HG03442 (cell line): ENCODE measurements around the gene MACROD2.

Source experiments
- ATAC-seq: cut with Tn5 transposase; IDR thresholded peaks from one replicate; pipeline ENCODE4 v1.9.1; 2021; ENCODE audit warnings: mild to moderate bottlenecking, moderate library complexity; ENCODE audit not compliant: unreplicated experiment

MACROD2 gene

GRCh38 chr20:16082051-16082550 is 2086.8 kb downstream of the MACROD2 start:
- ATAC-seq = no peak

GRCh38 chr20:16083639-16084280 is 2088.4 kb downstream of the MACROD2 start:
- no peak for ATAC-seq

- no peak for ATAC-seq
These were observed 2099.9 kb downstream of the MACROD2 start for GRCh38 chr20:16095226-16095625.

- ATAC-seq = no peak
These were observed 2101.5 kb downstream of the MACROD2 start for GRCh38 chr20:16096756-16097326.

GRCh38 chr20:16097788-16098187 is 2102.5 kb downstream of the MACROD2 start:
- ATAC-seq = no peak

GRCh38 chr20:16098890-16099639 is 2103.7 kb downstream of the MACROD2 start:
- ATAC-seq = no peak

- no peak for ATAC-seq
These were observed 2104.8 kb downstream of the MACROD2 start for GRCh38 chr20:16100111-16100510.

GRCh38 chr20:16100767-16101166 is 2105.5 kb downstream of the MACROD2 start:
- ATAC-seq = no peak
